H1 (cell line): ENCODE data around the gene TMEM79. TPM values are rescaled to one million over a fixed set of nuclear protein-coding genes. Genes with fewer than 3 reads are reported as not detected.

Experiments used
- ASH2L ChIP-seq: fragments of 200-600, 300-600 bp; sonication (generic); IDR thresholded peaks from one replicate; pipeline ENCODE4 v1.7.1; 2017; ENCODE audit warnings: low read length
- ATF2 ChIP-seq: IDR thresholded peaks from 2 replicates; pipeline ENCODE4 v1.6.1; 2012; ENCODE audit warnings: low read length, inconsistent platforms
- BACH1 ChIP-seq: IDR thresholded peaks from 2 replicates; pipeline ENCODE4 v1.6.1; 2012; ENCODE audit warnings: low read length, improper control_type of control experiment
- BCL11A ChIP-seq, 2 experiments: IDR thresholded peaks; one replicate each; pipeline ENCODE4 v1.6.1; 2011; ENCODE audit warnings: low read depth in 2 of 2, low read length in 2 of 2, mild to moderate bottlenecking in 2 of 2
- BRCA1 ChIP-seq: IDR thresholded peaks from 2 replicates; pipeline ENCODE4 v1.6.1; 2012; ENCODE audit warnings: low read depth, low read length, improper control_type of control experiment
- CTCF ChIP-seq, 3 experiments: IDR thresholded peaks; 1 replicate in 2 of 3; 2 replicates in 1 of 3; pipeline versions ENCODE4 v1.5.1 to v1.6.1; 2011; ENCODE audit warnings: low read length in 3 of 3, mild to moderate bottlenecking in 3 of 3, inconsistent platforms in 2 of 3, low read depth in 1 of 3, moderate library complexity in 1 of 3; ENCODE audit not compliant: insufficient read depth in 1 of 3; ENCODE audit errors: control extremely low read depth in 1 of 3
- HDAC6 ChIP-seq: IDR thresholded peaks from one replicate; pipeline ENCODE4 v1.7.1; 2012; ENCODE audit warnings: low read depth, mild to moderate bottlenecking, inconsistent platforms, low read length, moderate library complexity
- KDM4A ChIP-seq: IDR thresholded peaks from one replicate; pipeline ENCODE4 v1.7.1; 2012; ENCODE audit warnings: low read depth, mild to moderate bottlenecking, moderate library complexity, low read length, inconsistent platforms; ENCODE audit not compliant: severe bottlenecking
- KDM5A ChIP-seq: fragments of 200-600 bp; IDR thresholded peaks from 2 replicates; pipeline ENCODE4 v1.7.1; 2012; ENCODE audit warnings: mild to moderate bottlenecking, low read length, inconsistent platforms, mixed read lengths
- NRF1 ChIP-seq: IDR thresholded peaks from 2 replicates; pipeline ENCODE4 v1.6.1; 2011; ENCODE audit warnings: mild to moderate bottlenecking, low read depth, low read length, improper control_type of control experiment
- POLR2A ChIP-seq, 2 experiments: IDR thresholded peaks; 1 replicate in 1 of 2; 2 replicates in 1 of 2; pipeline ENCODE4 v1.6.1; 2011; ENCODE audit warnings: low read depth in 2 of 2, low read length in 2 of 2, mild to moderate bottlenecking in 2 of 2; ENCODE audit errors: control extremely low read depth in 1 of 2
- RNF2 ChIP-seq: fragments of 200-900, 300-1000 bp; sonication (generic); IDR thresholded peaks from 2 replicates; pipeline ENCODE4 v1.7.1; 2016; ENCODE audit warnings: borderline replicate concordance, low read depth, mild to moderate bottlenecking, antibody characterized with exemption, low read length; ENCODE audit not compliant: poor library complexity, severe bottlenecking; ENCODE audit errors: missing control alignments
- SAP30 ChIP-seq: fragments of 300-600 bp; sonication (generic); IDR thresholded peaks from 2 replicates; pipeline ENCODE4 v1.7.1; 2012; ENCODE audit warnings: low read length, moderate library complexity, mild to moderate bottlenecking, inconsistent platforms; ENCODE audit not compliant: insufficient read depth, insufficient replicate concordance
- SIRT6 ChIP-seq: IDR thresholded peaks from one replicate; pipeline ENCODE4 v1.7.1; 2012; ENCODE audit warnings: low read length, inconsistent platforms
- SP1 ChIP-seq: IDR thresholded peaks from 2 replicates; pipeline ENCODE4 v1.6.1; 2011; ENCODE audit warnings: low read depth, low read length
- SP4 ChIP-seq: IDR thresholded peaks from 2 replicates; pipeline ENCODE4 v1.6.1; 2012; ENCODE audit warnings: low read length, inconsistent platforms
- SRF ChIP-seq: IDR thresholded peaks from 2 replicates; pipeline ENCODE4 v1.6.1; 2011; ENCODE audit warnings: mild to moderate bottlenecking, low read depth, low read length, moderate library complexity
- TBP ChIP-seq: IDR thresholded peaks from 2 replicates; pipeline ENCODE4 v1.6.1; 2011; ENCODE audit warnings: low read depth, low read length, improper control_type of control experiment
- polyA plus RNA-seq, 7 experiments: library from polyadenylated mRNA; depleted of rRNA in 3 of 7; stranded (reverse) in 5 of 7; unstranded in 2 of 7; fragments of >200 nt in 5 of 7; fragments of 200-250 nt in 2 of 7; gene quantifications; 1 replicate in 5 of 7; 2 replicates in 1 of 7; 4 replicates in 1 of 7; pipeline versions ENCODE4 v1.2.1 to v1.2.3, GENCODE V29; 2011 to 2013; ENCODE audit warnings: missing spikeins in 2 of 7, mixed read lengths in 2 of 7
- total RNA-seq: library from RNA; stranded (reverse); fragmentation: NEBNext Ultra II Directional; extraction: Animal tissue kit (Norgen Biotek cat#: 25700); gene quantifications from 2 replicates; pipeline ENCODE4 v1.2.1, GENCODE V29; 2021
- TF ChIP-seq, protein P1 (sequence below): IDR thresholded peaks from 2 replicates; pipeline ENCODE4 v1.6.1; 2012; ENCODE audit warnings: inconsistent platforms
- TF ChIP-seq, protein P2 (sequence below): IDR thresholded peaks from 2 replicates; pipeline ENCODE4 v1.6.1; 2012; ENCODE audit warnings: inconsistent platforms

TMEM79 gene
- total and polyA plus RNA-seq, 2 of the 8 experiments (the other 6 are each of a cell fraction or from before 2014, with no cell fraction given): 2.1 to 2.3 TPM

DNA sequence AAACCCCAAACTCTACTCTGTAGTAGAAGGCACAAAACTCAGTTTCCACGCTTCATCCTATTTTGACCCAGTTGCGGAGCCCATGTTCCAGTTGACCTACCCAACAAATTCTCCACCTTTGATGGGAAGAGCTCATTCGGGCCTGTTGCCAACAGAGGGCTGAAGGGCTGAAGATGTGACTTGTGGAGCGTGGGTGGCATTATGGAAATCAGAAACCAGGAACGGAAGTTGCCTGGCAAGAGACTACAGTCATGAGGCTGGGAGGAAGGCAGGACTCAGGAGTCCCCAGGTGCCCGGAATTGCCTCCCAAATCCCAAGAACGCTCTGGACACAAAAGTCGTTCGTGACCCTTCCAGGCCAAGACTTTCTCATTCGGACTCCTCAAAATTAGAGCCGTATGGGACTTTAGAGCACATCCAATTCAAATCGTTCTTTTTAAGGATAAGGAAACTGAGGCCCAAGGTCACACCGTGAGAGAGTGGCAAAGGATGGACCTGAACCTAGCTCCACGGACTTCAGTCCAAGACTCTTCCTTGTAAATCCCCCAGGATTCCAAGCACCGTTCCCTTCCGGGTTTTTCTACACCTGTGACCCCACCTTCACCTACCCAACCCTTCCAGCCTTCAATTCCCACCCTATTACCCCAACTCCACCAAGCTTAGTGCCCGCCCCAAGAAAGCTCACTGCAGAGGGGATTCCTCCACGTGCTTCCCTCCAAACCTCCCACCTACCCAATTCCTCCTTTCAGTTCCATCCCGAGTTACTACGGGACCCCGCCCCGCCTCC lies 2.2 kb upstream of the TMEM79 start (continued):
- TF ChIP-seq CTCF (IDR thresholded peaks at IDR 0.05; ENCODE audit: control extremely low read depth in 1 of 3, insufficient read depth in 1 of 3, low read depth in 1 of 3, low read length in 3 of 3): no peak
- no peak for TF ChIP-seq BCL11A (IDR thresholded peaks at IDR 0.05; ENCODE audit: low read depth in 2 of 2, low read length in 2 of 2)
- TF ChIP-seq ATF2: no peak
- TF ChIP-seq SP1: peak; percentile 97
- TF ChIP-seq KDM5A: no peak
- no peak for TF ChIP-seq RNF2
- no peak for TF ChIP-seq KDM4A
- no peak for TF ChIP-seq TBP
- TF ChIP-seq SIRT6: no peak
- TF ChIP-seq HDAC6: no peak
- TF ChIP-seq SRF: no peak
- TF ChIP-seq, protein P1, sequence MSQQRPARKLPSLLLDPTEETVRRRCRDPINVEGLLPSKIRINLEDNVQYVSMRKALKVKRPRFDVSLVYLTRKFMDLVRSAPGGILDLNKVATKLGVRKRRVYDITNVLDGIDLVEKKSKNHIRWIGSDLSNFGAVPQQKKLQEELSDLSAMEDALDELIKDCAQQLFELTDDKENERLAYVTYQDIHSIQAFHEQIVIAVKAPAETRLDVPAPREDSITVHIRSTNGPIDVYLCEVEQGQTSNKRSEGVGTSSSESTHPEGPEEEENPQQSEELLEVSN: peak; percentile 40; the same call in 1 of the 2 replicates
- TF ChIP-seq, protein P2, sequence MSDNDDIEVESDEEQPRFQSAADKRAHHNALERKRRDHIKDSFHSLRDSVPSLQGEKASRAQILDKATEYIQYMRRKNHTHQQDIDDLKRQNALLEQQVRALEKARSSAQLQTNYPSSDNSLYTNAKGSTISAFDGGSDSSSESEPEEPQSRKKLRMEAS: peak; percentile 74
- TF ChIP-seq BRCA1: no peak
- TF ChIP-seq POLR2A (IDR thresholded peaks at IDR 0.05; ENCODE audit: control extremely low read depth in 1 of 2, low read depth in 2 of 2, low read length in 2 of 2): no peak; a peak in 1 of 3 replicates
- TF ChIP-seq NRF1: no peak
- TF ChIP-seq SP4: no peak
- TF ChIP-seq BACH1: no peak
- peak; percentile 79 for TF ChIP-seq SAP30
- TF ChIP-seq ASH2L: no peak
